IMR-90 (cell line): ENCODE data around the gene CYP2W1. TPM values are rescaled to one million over a fixed set of nuclear protein-coding genes. Genes with fewer than 3 reads are reported as not detected.

Source experiments
- ATAC-seq: fragments of 200-7000 bp; cut with Tn5 transposase; 2 replicates; pipeline ENCODE4 v1.9.1; 2020; ENCODE audit warnings: low read depth, mild to moderate bottlenecking, moderate library complexity
- BruUV-seq: library from RNA; stranded (reverse); fragments of 400-500 nt; replicated peaks from 2 replicates; lab custom pipeline; 2021; lab: Mats Ljungman, UMichigan
- CTCF ChIA-PET: fragments of 300-600 bp; formaldehyde crosslinking; extraction: SDS; loops from one replicate; lab custom pipeline; 2021; ENCODE audit warnings: antibody characterized with exemption; lab: Yijun Ruan, JAX
- POLR2A ChIA-PET: fragments of 300-600 bp; sonication (Branson Sonifier 250); formaldehyde crosslinking; loops from one replicate; lab custom pipeline; 2022; ENCODE audit warnings: antibody characterized with exemption; ENCODE audit not compliant: unreplicated experiment; lab: Charles Lee
- DNase-seq: peaks from one replicate; pipeline ENCODE4 v3.0.0; 2013
- H2AFZ ChIP-seq: replicated peaks from 2 replicates; pipeline ENCODE3; 2013; ENCODE audit warnings: low read length, mild to moderate bottlenecking; ENCODE audit not compliant: poor library complexity
- H2AK5ac ChIP-seq: 2 replicates; pipeline ENCODE4 v1.6.1; 2013; ENCODE audit warnings: low read depth, low read length, inconsistent platforms
- H2AK9ac ChIP-seq: replicated peaks from 2 replicates; pipeline ENCODE3; 2013; ENCODE audit warnings: mild to moderate bottlenecking, low read depth, low read length, moderate library complexity; ENCODE audit not compliant: poor library complexity
- H2BK120ac ChIP-seq: 2 replicates; pipeline ENCODE4 v1.6.1; 2013; ENCODE audit warnings: low read depth, low read length, inconsistent platforms
- H2BK15ac ChIP-seq: 3 replicates; pipeline ENCODE4 v1.6.1; 2013; ENCODE audit warnings: low read depth, low read length, inconsistent platforms
- H2BK20ac ChIP-seq: 2 replicates; pipeline ENCODE4 v1.6.1; 2013; ENCODE audit warnings: low read depth, mild to moderate bottlenecking, inconsistent platforms, low read length, moderate library complexity
- H2BK5ac ChIP-seq: 2 replicates; pipeline ENCODE4 v1.6.1; 2013; ENCODE audit warnings: mild to moderate bottlenecking, low read depth, low read length, inconsistent platforms; ENCODE audit not compliant: poor library complexity, severe bottlenecking
- H3K14ac ChIP-seq: replicated peaks from 2 replicates; pipeline ENCODE4 v1.6.1; 2013; ENCODE audit warnings: low read depth, low read length, inconsistent platforms
- H3K18ac ChIP-seq: 2 replicates; pipeline ENCODE4 v1.6.1; 2013; ENCODE audit warnings: low read depth, low read length, control low read depth
- H3K23ac ChIP-seq: 2 replicates; pipeline ENCODE4 v1.6.1; 2013; ENCODE audit warnings: low read depth, low read length, inconsistent platforms
- H3K27ac ChIP-seq: 2 replicates; pipeline ENCODE4 v1.5.1; 2013; ENCODE audit warnings: mild to moderate bottlenecking, control low read depth, low read length; ENCODE audit not compliant: insufficient read depth
- H3K27me3 ChIP-seq: 2 replicates; pipeline ENCODE4 v1.6.1; 2013; ENCODE audit warnings: low read length; ENCODE audit not compliant: control insufficient read depth, insufficient read depth
- H3K36me3 ChIP-seq: 2 replicates; pipeline ENCODE4 v1.6.1; 2013; ENCODE audit warnings: low read length, mixed read lengths; ENCODE audit not compliant: control insufficient read depth, insufficient read depth
- H3K4ac ChIP-seq: 2 replicates; pipeline ENCODE4 v1.6.1; 2013; ENCODE audit warnings: low read depth, low read length, inconsistent platforms
- H3K4me1 ChIP-seq: 2 replicates; pipeline ENCODE4 v1.6.1; 2013; ENCODE audit warnings: low read length, mixed read lengths; ENCODE audit not compliant: control insufficient read depth, insufficient read depth
- H3K4me2 ChIP-seq: 2 replicates; pipeline ENCODE4 v1.6.1; 2013; ENCODE audit warnings: low read depth, mild to moderate bottlenecking, control low read depth, low read length, moderate library complexity
- H3K4me3 ChIP-seq: 2 replicates; pipeline ENCODE4 v1.5.1; 2013; ENCODE audit warnings: low read depth, mild to moderate bottlenecking, control low read depth, low read length, moderate library complexity; ENCODE audit not compliant: insufficient read depth
- H3K56ac ChIP-seq: 2 replicates; pipeline ENCODE4 v1.6.1; 2013; ENCODE audit warnings: low read length, inconsistent platforms; ENCODE audit not compliant: insufficient read depth; ENCODE audit errors: extremely low read depth
- H3K79me1 ChIP-seq, 2 experiments: 2 replicates each; pipeline ENCODE4 v1.6.1; 2013; ENCODE audit warnings: low read length in 2 of 2, inconsistent platforms in 1 of 2, low read depth in 1 of 2
- H3K9ac ChIP-seq: 2 replicates; pipeline ENCODE4 v1.6.1; 2013; ENCODE audit warnings: low read depth, low read length, control low read depth
- H3K9me1 ChIP-seq: 2 replicates; pipeline ENCODE4 v1.6.1; 2013; ENCODE audit warnings: low read length, inconsistent platforms; ENCODE audit not compliant: insufficient read depth
- H3K9me3 ChIP-seq: 2 replicates; pipeline ENCODE4 v1.6.1; 2013; ENCODE audit warnings: low read length; ENCODE audit not compliant: control insufficient read depth, insufficient read depth
- H4K20me1 ChIP-seq: 2 replicates; pipeline ENCODE4 v1.6.1; 2013; ENCODE audit warnings: low read length, inconsistent platforms; ENCODE audit not compliant: insufficient read depth
- H4K5ac ChIP-seq: 2 replicates; pipeline ENCODE4 v1.6.1; 2013; ENCODE audit warnings: mild to moderate bottlenecking, low read depth, low read length, control low read depth
- H4K8ac ChIP-seq, 2 experiments: 2 replicates each; pipeline ENCODE4 v1.6.1; 2013; ENCODE audit warnings: low read depth in 2 of 2, low read length in 2 of 2, control low read depth in 1 of 2, inconsistent platforms in 1 of 2
- H4K91ac ChIP-seq: 2 replicates; pipeline ENCODE4 v1.6.1; 2013; ENCODE audit warnings: low read depth, low read length, inconsistent platforms; ENCODE audit not compliant: insufficient read depth
- CHD1 ChIP-seq: IDR thresholded peaks from 2 replicates; pipeline ENCODE4 v1.6.1; 2012; ENCODE audit warnings: low read depth, low read length, improper control_type of control experiment
- MAFK ChIP-seq: IDR thresholded peaks from 2 replicates; pipeline ENCODE4 v1.6.1; 2012; ENCODE audit warnings: low read depth, low read length, improper control_type of control experiment
- MAZ ChIP-seq: IDR thresholded peaks from 2 replicates; pipeline ENCODE4 v1.6.1; 2012; ENCODE audit warnings: low read depth, mild to moderate bottlenecking, low read length, improper control_type of control experiment, moderate library complexity, borderline replicate concordance
- MXI1 ChIP-seq: IDR thresholded peaks from 2 replicates; pipeline ENCODE4 v1.6.1; 2012; ENCODE audit warnings: low read depth, mild to moderate bottlenecking, low read length, moderate library complexity, borderline replicate concordance
- POLR2A ChIP-seq: IDR thresholded peaks from 2 replicates; pipeline ENCODE4 v1.6.1; 2012; ENCODE audit warnings: mild to moderate bottlenecking, low read depth, low read length
- SMC3 ChIP-seq: fragments of 150-350 bp; IDR thresholded peaks from 2 replicates; pipeline ENCODE4 v1.6.1; 2016; ENCODE audit warnings: low read depth, mild to moderate bottlenecking, antibody characterized with exemption, low read length, moderate library complexity
- WGBS, 2 experiments: methylation state at CpG; one replicate each; pipeline versions ENCODE4 v1.1.5 to v1.1.7; 2013; ENCODE audit warnings: missing lambda C conversion rate in 2 of 2; ENCODE audit not compliant: insufficient read length in 1 of 2; ENCODE audit errors: extremely low coverage in 2 of 2; 5-methylcytosine and 5-hydroxymethylcytosine counted together
- dilution Hi-C: fragments of 300-500 bp; cut with HindIII; formaldehyde crosslinking; loops from one replicate; pipeline ENCODE4 v1.14.3; 2018; ENCODE audit warnings: low sequenced_read_pairs; ENCODE audit not compliant: unreplicated experiment
- in situ Hi-C: fragments of 300-500 bp; cut with MboI; formaldehyde crosslinking; loops from 3 replicates; pipeline ENCODE4 v1.14.3; 2019; ENCODE audit warnings: low sequenced_read_pairs, inconsistent platforms, mixed read lengths
- intact Hi-C: fragments of 100-400 bp; cut with micrococcal nuclease; formaldehyde crosslinking; loops from 2 replicates; pipeline ENCODE4 v1.10.0; 2022
- polyA plus RNA-seq, 3 experiments: library from polyadenylated mRNA; depleted of rRNA; stranded (reverse); fragments of >200 nt; gene quantifications; 2 replicates each; pipeline ENCODE4 v1.2.3, GENCODE V29; 2012; ENCODE audit warnings: low replicate concordance in 1 of 3
- total RNA-seq: library from RNA; depleted of rRNA; stranded (reverse); fragments of >200 nt; gene quantifications from 2 replicates; pipeline ENCODE4 v1.2.3, GENCODE V29; 2012

Gene CYP2W1
- total and polyA plus RNA-seq, 2 of the 4 experiments (the other 2 are of a cell fraction), result not detected

DNA sequence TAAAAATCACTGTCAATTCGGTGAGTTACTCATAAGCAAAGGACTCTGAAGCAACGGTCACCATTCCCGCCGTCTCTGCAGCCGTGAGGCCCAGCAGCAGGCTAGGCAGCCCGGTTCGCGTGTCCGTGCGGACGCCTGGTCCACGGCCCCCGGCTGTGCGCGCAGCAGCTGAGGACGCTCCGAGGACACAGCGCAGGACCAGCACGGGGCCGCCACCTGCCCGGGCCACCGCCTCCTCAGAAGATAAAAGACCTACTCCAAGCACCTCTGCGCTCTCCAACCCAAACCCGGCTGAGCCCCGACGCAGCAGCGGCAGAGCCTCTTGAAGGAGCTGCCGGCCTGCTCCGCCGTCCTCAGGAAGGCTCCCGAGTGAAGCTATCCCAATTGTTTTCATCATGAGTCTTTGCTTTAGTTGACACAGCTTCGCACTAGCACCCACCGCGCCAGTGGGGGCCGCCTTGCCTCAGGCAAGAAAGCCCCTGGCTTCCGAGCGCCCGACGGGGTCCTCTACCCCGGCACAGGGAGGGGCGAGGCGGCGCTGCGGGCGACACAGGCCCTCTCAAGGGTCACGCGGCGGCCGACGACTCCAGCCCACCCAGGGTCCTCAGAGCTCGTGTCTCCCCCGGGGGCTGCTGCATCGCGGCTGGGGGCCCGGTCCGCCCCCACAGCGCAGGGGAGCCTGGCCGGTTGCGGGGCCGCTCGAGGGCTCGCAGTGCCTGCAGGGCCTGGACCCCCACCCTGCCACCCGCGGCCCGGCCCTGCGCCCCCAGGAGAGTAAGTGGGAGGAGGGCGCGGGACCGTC lies 44.5 kb downstream of the CYP2W1 start (continued):
- TF ChIP-seq MAZ, result no peak
- no peak for TF ChIP-seq MAFK

DNA sequence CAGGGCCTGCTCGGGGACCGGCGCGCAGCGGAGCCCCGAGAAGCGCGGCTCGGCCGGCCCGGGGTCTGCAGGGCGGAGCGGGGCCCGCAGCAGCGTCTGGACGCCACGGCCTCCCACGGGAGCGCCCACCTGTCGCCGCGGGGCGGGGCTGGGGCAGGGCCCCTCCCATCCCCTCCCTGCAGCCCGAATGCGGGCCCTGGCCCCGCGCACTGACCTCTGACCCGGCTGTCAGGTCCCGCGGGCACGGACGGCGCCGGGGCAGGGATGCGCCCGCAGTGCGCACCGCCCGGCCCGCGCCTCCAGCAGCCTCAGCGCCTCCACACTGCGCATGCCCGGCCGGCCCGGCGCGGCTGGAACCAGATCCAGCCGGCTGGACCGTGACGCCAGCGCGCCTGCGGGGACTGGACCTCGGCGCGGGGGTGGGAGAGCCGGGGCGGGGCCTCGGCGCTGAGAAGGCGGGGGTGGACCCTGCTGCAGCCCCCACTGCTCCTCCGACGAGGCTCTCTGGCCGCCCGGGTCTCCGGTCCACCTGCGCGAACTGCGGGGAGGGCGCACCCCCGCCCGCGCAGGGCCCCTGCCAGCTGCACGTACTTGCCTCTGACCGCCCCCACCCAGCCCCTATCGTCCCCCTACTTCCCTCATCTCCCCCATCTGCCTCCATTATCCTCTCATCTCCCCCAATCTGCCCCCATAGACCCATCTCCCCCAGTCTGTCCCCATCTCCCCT lies 45.2 kb downstream of the CYP2W1 start:
- H4K5ac ChIP-seq, result peak overlapping the region; percentile 36
- H3K23ac ChIP-seq, result no peak overlapping the region
- peak overlapping the region; percentile 88 for H2AK5ac ChIP-seq
- H2BK120ac ChIP-seq, result peak overlapping the region; percentile 52
- peaks cover 7 to 58% of the 10 kb centered on the region in 2 experiments; a peak in 3 of 4 replicates for H3K79me1 ChIP-seq
- H2BK5ac ChIP-seq, result peak overlapping the region; percentile 75
- in situ Hi-C loops (no loop called here), intact Hi-C loops (no loop called here), dilution Hi-C loops (no loop called here)
- peak overlapping the region; percentile 65 for H4K91ac ChIP-seq
- peak overlapping the region; percentile 50 to 82 for H4K8ac ChIP-seq
- H3K27ac ChIP-seq, result peak overlapping the region; percentile 85
- H3K4me2 ChIP-seq, result peak overlapping the region; percentile 30
- no peaks in the 10 kb centered on the region for H3K27me3 ChIP-seq
- H3K4me3 ChIP-seq, result peak overlapping the region; percentile 93
- no peak overlapping the region for H3K56ac ChIP-seq
- H3K36me3 ChIP-seq, result peaks cover 14% of the 10 kb centered on the region; the same call in 1 of the 2 replicates
- H3K14ac ChIP-seq, result peak overlapping the region; percentile 14; the same call in 1 of the 2 replicates
- no peak overlapping the region for H2BK15ac ChIP-seq
- peak overlapping the region; percentile 83 for H3K4ac ChIP-seq
- ChIA-PET CTCF (interaction anchor here (1.0 kb wide), 1 partner anchor 35 kb away, joined by 3 read pairs; no protein-coding TSS in a partner anchor), POLR2A (no interaction called here)
- DNase-seq (peak; percentile 86), ATAC-seq (peak; percentile 93)
- no peaks in the 10 kb centered on the region for H3K9me1 ChIP-seq
- peak overlapping the region; percentile 5; the same call in 1 of the 2 replicates for H3K18ac ChIP-seq
- peaks cover 9% of the 10 kb centered on the region; the same call in 1 of the 2 replicates for H3K4me1 ChIP-seq
- TF ChIP-seq CHD1 (no peak), POLR2A (peak; percentile 49; the same call in 1 of the 2 replicates), MAFK (no peak), MAZ (peak; percentile 54; the same call in 1 of the 2 replicates), SMC3 (no peak), MXI1 (peak; percentile 21; the same call in 1 of the 2 replicates)
- WGBS, 2 experiments, result 2% methylated on average over 21 of the region's 77 CpGs; no CpG with 5 or more reads in 1 of the 2 experiments
- peak overlapping the region; percentile 94 for H2AFZ ChIP-seq
- H2BK20ac ChIP-seq, result no peak overlapping the region
- peak overlapping the region; percentile 98 for H2AK9ac ChIP-seq
- BruUV-seq, result no TSS peak
- no peaks in the 10 kb centered on the region for H3K9me3 ChIP-seq
- H3K9ac ChIP-seq, result peak overlapping the region; percentile 66
- peaks cover 41% of the 10 kb centered on the region for H4K20me1 ChIP-seq
